Suppressor macrophage treated with lipopolysaccharide for 1 hour (primary cell): ENCODE data around the gene HSPH1.

Source experiments
- DNase-seq, 3 donors: peaks; one replicate each; pipeline ENCODE4 v3.0.0-alpha.2; 2020 to 2022

Gene HSPH1

GRCh38 chr13:31175847-31176532, 14.3 kb upstream of the HSPH1 start:
- no peak for DNase-seq

- DNase-seq = no peak
Measured at GRCh38 chr13:31174018-31174417, 12.3 kb upstream of the HSPH1 start.

- DNase-seq = no peak
Measured at GRCh38 chr13:31172535-31172934, 10.8 kb upstream of the HSPH1 start.

DNA sequence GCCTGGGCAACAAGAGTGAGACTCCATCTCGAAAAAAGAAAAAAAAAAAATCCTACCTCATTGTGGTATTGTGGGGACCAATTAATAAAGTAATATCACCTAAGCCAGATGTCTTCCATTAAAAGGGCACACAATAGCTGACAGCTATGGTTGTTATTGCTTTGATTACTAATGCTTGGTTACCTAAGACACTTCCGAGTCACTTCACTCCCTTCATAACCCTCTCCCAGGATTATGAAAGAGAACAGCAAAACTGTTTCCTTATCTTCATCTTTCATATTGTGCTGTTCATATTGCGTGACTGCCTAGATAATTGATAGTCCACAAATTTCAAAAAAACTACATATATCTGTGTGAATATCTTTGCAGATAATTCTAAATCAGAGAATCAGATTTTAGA, 10.3 kb upstream of the HSPH1 start:
- DNase-seq = no peak

DNA sequence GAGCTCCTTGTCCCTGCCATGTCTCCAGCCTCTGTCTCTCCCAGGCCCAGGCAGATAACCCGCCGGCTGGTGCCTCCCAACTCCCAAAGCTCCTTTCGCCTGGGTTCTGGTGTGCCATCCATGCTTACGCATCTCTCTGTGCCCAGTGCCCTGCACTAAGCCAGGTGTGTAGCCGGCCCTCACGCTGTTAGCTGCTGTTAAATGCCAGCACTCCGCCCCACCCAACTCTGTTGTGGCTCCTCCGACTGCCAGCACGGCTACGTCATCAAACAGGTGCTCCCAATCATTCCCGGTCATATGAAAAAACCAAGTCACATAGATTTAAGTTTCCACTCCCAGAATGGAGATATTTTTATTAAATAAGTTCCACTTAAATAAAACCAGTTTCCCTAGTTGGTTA, 7.0 kb upstream of the HSPH1 start:
- no peak for DNase-seq

DNA sequence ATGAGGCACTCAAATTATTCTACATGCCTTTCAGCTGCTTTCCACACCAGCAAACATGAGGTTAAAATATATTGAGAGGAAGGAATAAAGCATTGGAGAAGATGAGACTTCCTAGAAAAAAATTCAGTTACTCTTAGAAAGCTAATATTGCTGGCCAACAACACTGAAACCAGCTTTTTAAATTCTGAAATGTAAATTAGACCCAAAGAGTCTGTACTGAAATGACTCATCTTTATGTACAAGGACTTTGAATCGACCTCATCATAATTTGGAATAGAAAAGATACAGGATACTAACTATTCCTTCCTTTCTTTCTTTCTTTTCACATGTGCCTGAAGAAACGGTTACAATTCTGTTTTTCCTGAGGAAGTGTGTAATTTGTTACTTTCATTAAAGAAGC, 6.5 kb upstream of the HSPH1 start:
- DNase-seq = no peak

DNA sequence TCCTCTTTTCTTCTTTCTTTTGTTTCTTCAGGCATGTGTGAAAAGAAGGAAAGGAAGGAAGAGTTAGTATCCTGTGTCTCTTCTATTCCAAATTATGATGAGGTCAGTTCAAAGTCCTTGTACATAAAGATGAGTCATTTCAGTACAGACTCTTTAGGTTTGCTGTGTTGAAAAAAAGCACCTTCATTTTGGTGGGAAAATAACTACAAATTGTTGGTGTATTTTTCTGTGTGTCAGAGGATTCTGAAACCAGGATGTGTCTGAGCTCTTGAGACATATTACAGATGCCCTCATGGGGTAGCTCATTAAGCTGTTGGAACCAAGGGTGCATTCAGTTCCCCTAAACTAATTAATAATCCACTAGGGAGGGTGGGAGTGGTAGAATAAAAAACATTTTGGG, 5.8 kb upstream of the HSPH1 start:
- DNase-seq = no peak

GRCh38 chr13:31166591-31166990, 4.9 kb upstream of the HSPH1 start:
- no peak for DNase-seq

DNA sequence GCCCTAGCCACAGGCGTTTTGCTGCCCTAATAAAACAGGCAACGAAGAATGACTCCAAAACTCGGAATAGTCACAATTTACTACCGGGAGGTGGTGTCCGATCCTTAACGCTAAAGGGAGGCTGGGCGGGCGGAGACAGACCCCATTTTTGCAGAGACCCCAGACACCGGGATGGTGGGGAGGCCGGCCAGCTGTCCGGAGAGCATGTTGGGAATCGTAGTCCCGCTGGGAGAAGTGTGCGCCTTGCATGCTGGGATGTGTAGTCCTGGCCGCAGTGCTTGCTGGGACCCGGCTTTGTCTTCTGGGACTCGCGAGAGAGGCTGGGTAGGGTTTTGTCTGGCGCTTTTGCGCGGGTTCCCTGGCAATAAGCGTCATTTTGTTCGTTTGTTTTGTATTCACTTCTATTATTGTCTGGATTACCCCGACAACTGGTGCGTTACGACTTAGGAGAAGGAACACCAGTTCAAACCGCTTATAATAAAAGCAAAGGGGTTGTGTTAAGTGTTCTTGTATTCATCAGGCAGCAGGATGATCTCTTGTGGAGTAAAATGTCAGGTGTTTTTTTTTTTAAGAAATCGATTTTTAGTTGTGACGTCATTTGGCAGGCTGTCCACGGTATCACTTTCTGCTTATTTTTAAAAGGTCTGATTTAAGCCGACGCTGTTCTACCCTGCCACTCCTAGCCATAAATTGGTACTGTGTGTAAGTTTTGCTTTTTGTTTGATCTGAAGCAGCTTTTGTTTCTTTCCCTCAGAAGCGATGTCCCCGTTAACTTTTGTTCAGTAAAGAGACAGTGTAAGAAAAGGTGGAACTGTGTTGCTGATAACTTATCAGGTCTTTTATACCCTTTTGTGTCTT, 676 bp upstream of the HSPH1 start:
- DNase-seq = peak; percentile 96 to 97 (median 97)

DNA sequence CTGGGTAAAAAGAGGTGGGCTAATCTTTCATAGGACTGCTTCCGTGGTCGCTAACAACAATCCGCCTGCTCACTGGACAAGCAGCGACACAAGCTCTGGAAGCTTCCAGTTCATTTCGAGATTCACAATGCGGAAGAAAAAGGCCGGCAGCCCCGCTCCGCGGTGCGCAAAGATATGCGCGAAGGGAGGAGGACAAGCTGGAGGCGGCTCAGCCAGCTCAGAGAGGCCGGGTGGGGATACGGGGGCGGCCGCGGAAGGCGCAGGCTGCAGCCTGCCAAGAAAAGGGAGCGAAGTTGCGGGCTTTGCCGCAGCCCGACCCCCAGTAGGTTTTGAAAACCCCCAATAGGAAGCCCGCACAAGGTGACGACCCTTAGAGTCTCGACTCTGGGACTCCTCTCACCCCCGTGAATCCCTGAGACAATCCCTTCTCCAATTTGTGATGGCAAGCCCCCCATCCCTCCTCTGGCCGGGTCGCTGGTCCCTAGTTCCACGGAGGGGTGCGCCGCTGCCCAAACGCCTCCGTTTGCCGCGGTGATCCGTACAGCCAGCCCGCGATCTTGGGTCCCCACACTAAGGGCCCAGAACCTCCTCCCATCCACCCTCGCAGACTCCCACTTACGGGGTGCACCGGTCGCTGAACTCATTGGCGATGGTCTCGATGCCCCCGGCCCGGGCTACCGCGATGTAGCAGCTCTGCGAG, 697 bp downstream of the HSPH1 start:
- DNase-seq = peak; percentile 87 to 89 (median 89)

DNA sequence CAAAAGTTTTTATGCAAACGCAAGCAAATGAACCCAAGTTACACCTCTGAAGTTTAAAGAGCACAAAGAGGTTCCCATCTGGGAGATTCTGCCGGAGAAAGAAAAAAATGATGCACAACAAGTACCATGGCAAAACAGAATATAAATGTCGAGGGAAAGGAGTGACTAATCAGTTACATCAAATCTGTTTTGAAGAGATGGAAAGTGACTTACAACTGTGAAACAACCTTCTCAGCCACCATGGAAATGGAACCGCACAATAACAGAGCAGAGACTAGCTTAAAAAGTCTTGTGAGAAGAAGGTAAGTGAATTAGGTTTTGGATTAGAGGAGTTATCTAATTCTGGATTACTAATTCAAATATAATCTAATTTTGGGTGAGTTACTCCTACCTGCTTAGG, 2.4 kb downstream of the HSPH1 start:
- no peak for DNase-seq

DNA sequence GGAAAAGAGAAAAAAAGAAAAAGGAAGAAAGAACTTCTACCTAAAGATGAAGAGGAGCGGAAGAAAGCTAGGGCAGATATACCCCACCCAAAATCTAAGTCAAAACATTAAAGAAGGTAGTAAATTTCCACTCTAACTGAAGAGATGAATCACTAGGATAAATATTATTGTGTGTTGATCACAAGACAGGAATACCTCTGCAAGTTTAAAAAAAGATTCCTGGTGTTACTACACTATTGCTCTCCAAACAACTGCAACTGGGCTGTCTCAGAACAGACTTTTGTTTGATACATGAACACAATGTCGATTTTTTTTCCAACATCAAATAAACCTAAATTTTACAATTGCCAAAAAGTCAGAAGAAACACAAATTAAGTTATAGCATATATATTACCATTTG, 6.8 kb downstream of the HSPH1 start:
- DNase-seq = no peak

DNA sequence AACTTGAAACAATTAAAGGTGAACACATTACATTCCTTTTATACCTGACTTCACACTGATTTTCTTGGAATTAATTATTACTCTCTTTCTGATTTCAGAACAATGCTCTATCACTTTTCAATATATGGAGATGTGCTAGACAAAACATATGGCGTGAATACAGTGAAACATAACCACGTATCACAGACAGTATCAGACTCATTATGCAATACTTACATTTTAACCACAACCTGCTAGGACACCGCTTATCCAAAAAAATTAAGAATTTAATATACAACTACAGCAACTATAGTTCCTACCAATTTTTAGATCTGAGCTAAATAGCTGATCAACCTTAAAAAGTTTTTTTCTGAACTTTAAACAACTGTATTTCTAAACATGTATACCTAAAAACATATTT, 9.9 kb downstream of the HSPH1 start:
- no peak for DNase-seq

DNA sequence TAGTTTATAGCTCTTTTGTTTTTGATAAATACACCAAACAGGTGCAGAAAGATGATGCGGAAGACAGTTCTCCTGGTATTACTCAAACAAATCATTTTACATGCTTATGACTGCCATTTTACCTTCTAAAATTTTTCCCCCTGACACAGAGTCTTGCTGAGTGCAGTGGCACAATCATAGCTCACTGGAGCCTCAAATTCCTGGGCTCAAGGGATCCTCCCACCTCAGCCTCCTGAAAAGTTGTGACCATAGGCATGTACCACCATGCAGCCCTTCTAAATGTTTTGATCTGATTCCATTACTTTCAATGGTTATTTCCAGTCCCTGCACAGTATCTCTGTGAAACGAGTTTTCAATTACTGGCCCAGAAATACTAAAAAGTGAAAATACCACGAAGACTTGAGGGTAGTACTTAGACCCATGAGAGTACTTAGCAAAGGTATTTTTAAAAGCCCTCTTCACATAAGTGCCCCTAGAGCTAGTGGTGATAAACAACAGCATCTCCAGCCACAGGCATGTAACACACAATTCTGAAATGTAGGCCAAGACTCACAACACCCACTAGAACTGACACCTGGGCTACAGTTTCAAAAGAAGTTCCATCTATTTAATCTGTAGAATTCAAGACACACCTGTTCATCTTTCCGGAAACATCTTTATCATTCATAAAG, 11.3 kb downstream of the HSPH1 start:
- DNase-seq = no peak

DNA sequence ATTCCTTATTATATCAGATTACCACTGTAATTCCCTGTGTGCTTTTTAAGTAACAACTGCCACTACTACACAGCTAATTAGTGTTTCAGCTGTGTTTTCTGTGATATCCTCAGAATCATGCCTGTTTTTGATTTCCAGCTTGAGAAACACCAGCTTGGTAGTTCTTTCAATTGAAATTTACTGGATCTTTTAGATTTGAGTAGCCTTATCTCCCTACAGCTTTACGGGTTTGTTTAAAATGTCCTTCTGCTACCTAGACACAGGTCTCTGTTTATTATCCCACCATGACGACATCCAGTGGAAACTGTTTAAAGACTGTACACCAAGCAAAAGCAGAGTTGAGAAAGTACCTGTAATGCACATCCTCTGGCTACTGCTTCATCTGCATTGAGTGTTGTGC, 12.1 kb downstream of the HSPH1 start:
- DNase-seq = no peak

GRCh38 chr13:31145417-31145816, 16.3 kb downstream of the HSPH1 start:
- no peak for DNase-seq

- no peak for DNase-seq
Measured at GRCh38 chr13:31138515-31138914, 23.2 kb downstream of the HSPH1 start.

DNA sequence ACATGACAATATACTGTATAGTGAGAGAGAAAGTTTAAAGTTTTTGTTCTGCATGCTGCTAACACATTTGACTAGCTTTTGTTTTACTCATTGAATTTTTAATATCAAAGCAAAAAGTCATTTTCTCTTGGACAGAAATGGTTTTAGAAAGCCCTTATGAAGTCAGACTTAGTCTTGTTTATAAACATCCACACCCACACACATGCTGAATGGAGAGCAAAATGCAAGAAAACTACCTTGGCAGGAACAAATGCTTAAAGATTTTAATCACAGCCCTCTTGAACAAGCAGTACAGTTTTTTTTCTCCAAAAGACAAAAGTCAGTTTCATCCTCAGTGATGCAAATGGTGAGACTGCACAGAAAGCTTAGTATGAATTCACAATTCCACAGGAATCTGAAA, 25.0 kb downstream of the HSPH1 start:
- DNase-seq = no peak

DNA sequence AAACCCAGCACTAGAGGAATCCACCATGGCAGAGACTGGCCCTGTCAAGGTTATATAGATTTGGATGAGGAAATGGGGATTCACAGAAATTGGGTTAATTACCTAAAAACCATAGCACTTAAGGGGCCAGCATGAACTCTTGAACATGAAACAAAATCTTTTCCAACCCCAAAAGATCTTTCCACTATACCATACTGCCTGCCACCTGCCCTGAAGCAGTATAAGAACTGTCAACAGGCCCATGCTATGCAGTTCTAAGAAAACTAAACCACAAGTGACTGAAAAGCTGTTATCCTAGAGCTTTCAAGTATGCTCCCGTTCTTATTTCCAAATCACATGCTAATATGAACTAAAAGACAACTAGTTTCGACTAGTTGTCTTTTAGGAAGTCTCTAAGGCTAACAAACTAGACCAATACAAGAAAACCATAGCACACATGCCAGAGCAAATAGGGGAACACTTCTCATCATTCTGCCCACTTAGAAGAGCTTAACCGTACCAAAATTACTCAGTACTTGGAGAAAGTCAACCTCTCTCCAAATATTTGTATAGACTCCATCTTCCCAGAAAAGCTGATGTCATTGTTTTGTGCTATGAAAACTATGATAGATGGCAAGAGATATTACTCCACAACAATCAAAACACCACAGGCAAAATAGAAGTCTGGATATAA, 27.5 kb downstream of the HSPH1 start:
- no peak for DNase-seq

DNA sequence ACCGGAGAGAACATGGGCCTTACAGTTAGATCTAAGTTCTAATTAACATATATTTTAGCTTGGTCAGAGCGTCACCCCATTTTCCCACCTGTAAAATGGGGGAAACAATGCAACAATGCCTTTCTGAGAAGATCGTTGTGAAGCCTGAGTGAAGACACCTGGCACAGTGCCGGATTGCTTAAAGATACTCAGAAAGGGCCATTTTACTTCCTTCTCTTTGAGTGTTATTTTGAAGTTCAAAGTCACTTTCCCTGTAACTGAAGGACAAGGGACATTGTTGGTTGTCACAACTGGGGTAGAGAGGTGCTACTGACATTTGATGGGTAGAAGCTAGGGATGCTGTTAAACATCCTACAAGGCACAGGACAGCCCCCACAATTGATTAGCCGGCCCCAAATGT, 28.1 kb downstream of the HSPH1 start:
- no peak for DNase-seq

DNA sequence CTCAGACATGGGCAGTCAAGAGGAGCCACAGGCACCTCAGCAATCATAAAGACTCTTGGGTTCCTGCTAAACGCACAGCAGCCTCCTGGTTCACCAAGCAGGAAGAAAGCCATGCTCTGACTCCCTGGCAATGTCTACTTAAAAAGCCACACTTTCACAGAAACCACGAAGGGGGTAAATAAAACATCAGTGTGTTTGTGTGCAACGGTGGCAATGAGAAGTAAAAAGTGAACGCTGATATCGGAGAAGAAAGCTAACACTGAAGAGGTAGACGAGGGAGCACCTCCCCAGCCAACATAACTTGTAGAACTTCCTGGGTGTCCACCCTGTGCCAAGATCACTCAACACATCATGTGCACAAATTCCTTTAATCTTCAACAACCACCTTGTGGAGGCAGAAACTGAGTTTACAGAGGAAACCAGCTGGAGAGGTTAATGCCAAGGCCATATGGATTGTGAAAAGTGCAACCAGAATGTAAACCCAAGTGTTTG, 30.2 kb downstream of the HSPH1 start:
- DNase-seq = no peak

DNA sequence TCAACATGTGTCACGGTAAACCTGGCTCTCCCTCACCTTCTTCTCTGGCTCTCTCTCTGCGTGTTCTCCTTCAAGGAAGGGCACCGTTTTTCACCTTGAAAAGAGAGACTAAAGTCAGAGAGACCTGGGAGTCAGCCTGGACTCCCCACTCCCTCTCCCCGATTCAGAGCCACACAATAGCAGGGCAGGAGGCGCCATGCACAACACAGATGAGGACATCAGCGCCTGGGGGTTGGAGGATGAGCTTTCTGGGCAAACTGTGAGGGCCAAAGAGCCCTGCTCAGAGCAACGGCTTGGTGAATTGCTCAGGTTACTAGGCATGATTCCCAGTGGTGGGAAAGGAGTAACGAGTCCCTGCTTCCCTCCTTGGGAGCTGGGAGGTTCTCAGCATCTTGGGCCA, 32.3 kb downstream of the HSPH1 start:
- DNase-seq = no peak

- DNase-seq = no peak
Measured at GRCh38 chr13:31124204-31124603, 37.5 kb downstream of the HSPH1 start.
